Measurements from ENCODE around the gene MRPS12.

DNA sequence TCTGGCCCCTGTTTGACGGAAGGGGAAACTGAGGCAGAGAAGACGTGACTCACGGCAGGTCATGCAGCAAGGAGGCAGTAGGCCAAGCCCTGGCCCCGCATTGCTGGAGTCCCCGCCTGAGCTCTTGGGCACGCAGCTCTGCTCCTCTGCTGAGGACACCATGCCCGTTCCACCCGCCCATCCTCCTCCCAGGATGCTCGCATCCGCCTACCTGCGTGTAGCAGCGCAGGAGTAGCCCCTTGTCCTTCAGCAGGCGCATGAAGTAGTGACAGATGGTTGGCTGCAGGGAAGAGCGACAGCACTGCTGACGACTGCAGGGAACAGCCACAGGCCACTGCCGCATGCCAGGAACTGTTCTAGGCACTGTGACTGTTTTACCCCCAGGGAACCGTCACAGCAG is 41.9 kb upstream of the MRPS12 start:
- TF ChIP-seq EZH2 (IDR thresholded peaks at IDR 0.05; ENCODE audit: insufficient read depth, poor library complexity, severe bottlenecking) (no peak), EZH2phosphoT487 (IDR thresholded peaks at IDR 0.05; ENCODE audit: insufficient read depth, low read depth) (no peak)

Measured in GM23248 (cell line).